ENCODE results near the gene SPEN.
"Not testable (repeated sequence)": the region's sequence is repeated elsewhere in the genome, so short reads cannot be mapped to it uniquely, and the experiment has no call there.

SPEN gene

DNA sequence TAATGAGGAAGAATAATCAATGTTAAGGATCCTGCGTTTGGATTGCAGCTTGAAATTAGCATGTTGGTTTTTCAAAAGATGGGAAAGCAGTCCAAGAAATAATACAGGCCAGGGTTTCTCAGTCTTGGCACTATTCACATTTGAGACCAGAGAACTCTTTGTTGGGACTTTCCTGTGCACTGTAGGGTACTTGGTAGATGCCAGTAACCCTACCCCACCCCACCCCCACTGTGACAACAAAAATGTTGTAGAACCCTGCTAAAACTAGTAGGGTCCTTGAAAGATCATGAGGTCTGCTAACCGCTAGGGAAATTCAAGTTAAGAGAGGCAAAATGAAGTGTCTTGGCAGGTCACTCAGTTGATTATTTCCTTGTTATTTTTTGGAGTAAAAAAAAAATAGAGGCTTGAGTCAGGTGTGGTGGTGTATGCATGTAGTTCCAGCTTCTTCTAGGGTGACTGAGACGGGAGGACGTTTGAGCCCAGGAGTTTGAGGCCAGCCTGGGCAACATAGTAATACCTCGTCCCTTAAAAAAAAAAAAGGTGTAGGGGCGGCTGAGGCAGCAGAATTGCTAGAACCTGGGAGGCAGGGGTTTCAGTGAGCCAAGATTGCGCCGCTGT lies 53.3 kb downstream of the SPEN start:
- no peak for DNase-seq

DNA sequence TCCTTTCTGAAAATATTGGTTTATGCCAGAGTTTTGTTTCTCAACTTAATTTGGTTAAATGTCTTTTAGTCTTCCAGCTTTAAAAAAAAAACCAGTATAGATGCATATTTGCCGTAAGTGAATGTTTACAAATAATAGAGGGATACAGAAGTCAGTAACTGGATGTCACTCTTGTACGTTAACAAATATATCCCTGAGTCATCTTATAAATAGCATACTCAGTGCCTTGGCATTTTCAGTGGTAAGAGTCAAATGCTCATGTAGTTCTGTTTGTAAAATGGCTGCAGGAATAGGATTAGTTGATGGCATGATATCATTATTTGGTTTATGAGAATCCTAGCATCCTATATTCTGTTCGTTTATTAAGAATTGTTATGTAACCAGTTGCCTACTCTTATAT lies 55.4 kb downstream of the SPEN start:
- no peak for DNase-seq

- DNase-seq: no peak
These were observed 61.1 kb downstream of the SPEN start for GRCh38 chr1:15908597-15908996.

DNA sequence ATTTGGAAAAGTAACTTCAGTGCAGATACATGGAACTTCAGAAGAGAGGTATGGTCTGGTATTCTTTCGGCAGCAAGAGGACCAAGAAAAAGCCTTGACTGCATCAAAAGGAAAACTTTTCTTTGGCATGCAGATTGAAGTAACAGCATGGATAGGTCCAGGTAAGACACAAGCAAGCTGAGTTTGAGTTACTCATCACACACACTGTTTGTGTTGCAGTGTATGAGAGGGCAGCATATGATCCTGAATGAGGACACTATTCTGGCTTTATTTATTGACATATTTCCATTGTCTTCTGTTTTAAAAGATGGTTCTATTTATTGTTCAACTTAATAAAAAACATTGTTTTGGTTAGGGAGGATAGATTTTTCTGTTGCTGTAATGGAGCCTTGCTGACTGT lies 63.6 kb downstream of the SPEN start:
- DNase-seq: no peak

DNA sequence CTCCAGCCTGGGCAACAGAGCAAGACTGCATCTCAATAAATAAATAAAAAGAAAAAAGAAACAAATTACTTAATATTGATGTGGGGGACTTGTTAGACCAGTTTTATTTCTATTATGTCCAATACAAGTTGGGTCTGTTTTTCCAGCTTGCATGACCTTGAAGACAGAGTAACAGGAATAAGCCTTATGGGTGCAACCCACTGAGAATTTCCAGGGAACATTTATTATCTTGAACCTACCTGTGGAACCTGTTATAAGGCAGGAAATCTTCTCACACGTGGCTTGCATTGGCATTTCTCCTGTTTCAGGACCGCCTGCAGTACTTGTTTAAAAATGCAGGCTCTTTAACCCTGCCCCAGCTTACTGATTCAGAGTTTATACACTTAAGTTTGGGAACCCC lies 64.4 kb downstream of the SPEN start:
- no peak for DNase-seq

- not testable (repeated sequence) for DNase-seq
These were observed 66.1 kb downstream of the SPEN start for GRCh38 chr1:15913607-15914006.

- DNase-seq: peak in 1 of 2 donors; percentile 45
These were observed 68.5 kb downstream of the SPEN start for GRCh38 chr1:15915991-15916390.

- no peak for DNase-seq
These were observed 68.9 kb downstream of the SPEN start for GRCh38 chr1:15916417-15916816.

DNA sequence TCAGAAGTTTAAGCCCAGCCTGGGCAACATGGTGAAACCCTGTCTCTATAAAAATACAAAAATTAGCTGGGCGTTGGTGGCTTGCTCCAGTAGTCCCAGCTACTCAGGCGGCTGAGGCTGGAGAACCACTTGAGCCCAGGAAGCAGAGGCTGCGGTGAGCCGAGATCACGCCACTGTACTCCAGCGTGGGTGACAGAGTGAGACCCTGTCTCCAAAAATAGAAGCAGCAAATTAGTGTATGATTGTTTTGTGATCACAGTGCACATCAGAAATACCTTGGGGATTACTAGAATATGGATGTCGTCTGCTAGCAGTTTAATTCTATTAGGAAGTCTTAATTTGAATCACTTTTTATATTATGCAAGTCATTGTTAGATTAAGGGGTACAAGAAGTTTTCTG lies 69.4 kb downstream of the SPEN start:
- DNase-seq: peak in 1 of 2 donors; percentile 10

DNA sequence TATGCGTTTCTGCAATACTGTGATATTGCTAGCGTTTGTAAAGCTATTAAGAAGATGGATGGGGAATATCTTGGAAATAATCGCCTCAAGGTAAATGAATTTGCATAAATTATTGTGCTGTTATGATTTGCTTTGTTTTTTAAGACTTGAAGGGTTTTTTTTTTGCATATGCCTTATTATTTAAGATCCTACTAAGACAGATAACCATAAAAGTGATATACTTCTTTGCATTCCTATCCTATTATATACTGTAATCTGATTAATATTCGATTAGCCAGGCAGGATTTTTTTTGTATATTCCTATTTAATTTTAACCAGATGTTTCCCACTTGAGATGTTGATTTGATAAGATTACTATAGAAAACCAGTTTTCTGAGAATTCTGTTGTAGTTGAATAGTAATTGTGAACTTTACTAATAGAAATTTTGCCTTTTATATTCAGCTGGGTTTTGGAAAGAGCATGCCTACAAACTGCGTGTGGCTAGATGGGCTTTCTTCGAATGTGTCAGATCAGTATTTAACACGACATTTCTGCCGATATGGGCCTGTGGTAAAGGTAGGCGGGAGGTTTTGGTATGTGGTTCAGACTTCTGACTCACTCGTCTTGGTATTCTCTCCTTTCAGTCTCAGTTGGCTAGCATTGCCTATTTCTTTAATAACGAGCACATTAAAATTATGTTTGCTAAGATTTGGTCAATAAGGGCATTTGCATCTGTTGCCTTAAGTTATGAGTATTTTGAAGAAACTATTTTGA lies 71.6 kb downstream of the SPEN start:
- peak; percentile 24 to 46 for DNase-seq

GRCh38 chr1:15923241-15923640 lies 75.7 kb downstream of the SPEN start:
- no peak for DNase-seq

DNA sequence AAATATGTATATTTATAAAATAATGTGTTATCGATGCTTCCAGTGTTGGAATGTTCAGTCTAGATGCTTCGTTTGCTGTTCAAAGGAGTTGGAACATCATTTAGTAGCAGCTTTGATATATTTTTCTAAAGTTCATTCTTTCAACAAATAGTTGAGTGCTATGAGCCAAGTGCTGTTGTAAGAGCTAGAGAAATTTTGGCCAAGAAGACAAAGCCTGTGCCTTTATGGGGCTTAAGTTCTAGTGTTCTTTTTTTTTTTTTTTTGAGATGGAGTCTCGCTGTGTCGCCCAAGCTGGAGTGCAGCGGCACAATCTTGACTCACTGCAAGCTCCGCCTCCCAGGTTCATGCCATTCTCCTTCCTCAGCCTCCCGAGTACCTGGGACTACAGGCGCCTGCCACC lies 78.9 kb downstream of the SPEN start:
- DNase-seq: not testable (repeated sequence)

DNA sequence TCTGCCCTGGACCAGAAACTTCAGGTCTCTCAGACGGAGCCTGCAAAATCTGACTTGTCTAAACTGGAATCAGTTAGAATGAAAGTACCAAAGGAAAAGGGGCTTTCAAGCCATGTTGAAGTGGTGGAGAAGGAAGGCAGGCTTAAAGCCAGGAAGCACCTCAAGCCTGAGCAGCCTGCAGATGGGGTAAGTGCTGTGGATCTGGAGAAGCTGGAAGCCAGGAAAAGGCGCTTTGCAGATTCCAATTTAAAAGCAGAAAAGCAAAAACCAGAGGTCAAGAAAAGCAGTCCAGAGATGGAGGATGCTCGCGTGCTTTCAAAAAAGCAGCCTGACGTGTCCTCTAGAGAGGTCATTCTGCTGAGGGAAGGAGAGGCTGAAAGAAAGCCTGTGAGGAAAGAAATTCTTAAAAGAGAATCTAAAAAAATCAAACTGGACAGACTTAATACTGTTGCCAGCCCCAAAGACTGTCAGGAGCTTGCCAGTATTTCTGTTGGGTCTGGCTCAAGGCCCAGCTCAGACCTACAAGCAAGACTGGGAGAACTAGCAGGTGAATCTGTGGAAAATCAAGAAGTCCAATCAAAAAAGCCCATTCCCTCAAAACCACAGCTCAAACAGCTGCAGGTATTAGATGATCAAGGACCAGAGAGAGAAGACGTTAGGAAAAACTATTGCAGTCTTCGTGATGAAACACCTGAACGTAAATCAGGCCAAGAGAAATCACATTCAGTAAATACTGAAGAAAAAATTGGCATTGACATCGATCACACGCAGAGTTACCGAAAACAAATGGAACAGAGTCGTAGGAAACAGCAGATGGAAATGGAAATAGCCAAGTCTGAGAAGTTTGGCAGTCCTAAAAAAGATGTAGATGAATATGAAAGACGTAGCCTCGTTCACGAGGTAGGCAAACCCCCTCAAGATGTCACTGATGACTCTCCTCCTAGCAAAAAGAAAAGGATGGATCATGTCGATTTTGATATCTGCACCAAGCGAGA lies 81.8 kb downstream of the SPEN start:
- no peak for DNase-seq

DNA sequence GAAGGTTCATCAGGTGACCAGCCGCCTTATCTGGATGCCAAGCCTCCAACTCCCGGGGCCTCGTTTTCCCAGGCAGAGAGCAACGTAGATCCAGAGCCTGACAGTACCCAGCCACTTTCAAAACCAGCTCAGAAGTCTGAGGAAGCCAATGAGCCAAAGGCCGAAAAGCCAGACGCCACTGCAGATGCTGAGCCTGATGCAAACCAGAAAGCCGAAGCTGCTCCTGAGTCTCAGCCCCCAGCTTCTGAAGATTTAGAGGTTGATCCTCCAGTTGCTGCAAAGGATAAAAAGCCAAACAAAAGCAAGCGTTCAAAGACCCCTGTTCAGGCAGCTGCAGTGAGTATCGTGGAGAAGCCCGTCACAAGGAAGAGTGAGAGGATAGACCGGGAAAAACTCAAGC lies 83.9 kb downstream of the SPEN start:
- DNase-seq: no peak

DNA sequence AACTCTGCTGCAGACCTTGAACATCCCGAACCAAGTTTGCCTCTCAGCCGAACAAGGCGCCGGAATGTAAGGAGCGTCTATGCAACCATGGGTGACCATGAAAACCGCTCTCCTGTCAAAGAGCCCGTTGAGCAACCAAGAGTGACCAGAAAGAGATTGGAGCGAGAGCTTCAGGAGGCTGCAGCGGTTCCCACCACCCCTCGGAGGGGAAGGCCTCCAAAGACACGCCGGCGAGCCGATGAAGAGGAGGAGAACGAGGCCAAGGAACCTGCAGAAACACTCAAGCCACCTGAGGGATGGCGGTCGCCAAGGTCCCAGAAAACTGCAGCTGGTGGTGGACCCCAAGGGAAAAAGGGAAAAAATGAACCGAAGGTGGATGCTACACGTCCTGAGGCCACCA lies 84.4 kb downstream of the SPEN start:
- no peak for DNase-seq

- DNase-seq: no peak
These were observed 85.1 kb downstream of the SPEN start for GRCh38 chr1:15932612-15933011.

GRCh38 chr1:15933684-15934083 lies 86.2 kb downstream of the SPEN start:
- no peak for DNase-seq

GRCh38 chr1:15934211-15935055 lies 86.9 kb downstream of the SPEN start:
- DNase-seq: no peak

- DNase-seq: no peak
These were observed 87.8 kb downstream of the SPEN start for GRCh38 chr1:15935056-15935950.

DNA sequence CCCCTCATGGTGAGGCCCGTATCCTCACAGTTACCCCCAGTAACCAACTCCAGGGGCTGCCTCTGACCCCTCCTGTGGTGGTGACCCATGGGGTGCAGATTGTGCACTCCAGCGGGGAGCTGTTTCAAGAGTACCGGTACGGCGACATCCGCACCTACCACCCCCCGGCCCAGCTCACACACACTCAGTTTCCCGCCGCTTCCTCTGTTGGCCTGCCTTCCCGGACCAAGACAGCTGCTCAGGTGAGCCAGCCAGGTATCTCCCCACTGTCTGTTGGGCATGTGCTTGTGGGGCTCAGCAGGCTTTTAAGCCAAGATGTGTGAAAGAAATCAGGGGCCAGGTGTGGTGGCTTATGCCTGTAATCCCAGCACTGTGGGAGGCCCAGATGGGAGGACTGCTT lies 88.5 kb downstream of the SPEN start:
- DNase-seq: no peak

GRCh38 chr1:15937146-15937545 lies 89.6 kb downstream of the SPEN start:
- no peak for DNase-seq

Data from CD4-positive, alpha-beta T cell treated with Interleukin-1 beta for 1 hour (primary cell).